ENCODE results near the gene DBF4B. TPM values are rescaled to one million over a fixed set of nuclear protein-coding genes. Genes with fewer than 3 reads are reported as not detected.

DBF4B gene
- total and polyA plus RNA-seq, 2 of the 13 experiments (the other 11 are each of a cell fraction or from before 2014, with no cell fraction given) = 11.7 to 13.2 TPM

GRCh38 chr17:44760474-44761308, 52.2 kb downstream of the DBF4B start (continued):
- TF ChIP-seq FOSL1 (CRISPR knock-in tag; IDR thresholded peaks at IDR 0.05; ENCODE audit: borderline replicate concordance) (no peak), SMC3 (IDR thresholded peaks at IDR 0.05; ENCODE audit: low read length) (no peak)

- TF ChIP-seq ZMYM3 (CRISPR knock-in tag; IDR thresholded peaks at IDR 0.05) = peak; percentile 66
- TF ChIP-seq BCL3 (CRISPR knock-in tag; IDR thresholded peaks at IDR 0.05) = no peak
- TF ChIP-seq ZNF629 (CRISPR knock-in tag; conservative IDR thresholded peaks at IDR 0.05) = peak; percentile 93
- no peak for TF ChIP-seq ZNF143 (CRISPR knock-in tag; IDR thresholded peaks at IDR 0.05)
- TF ChIP-seq ZNF180 (CRISPR knock-in tag; IDR thresholded peaks at IDR 0.05; ENCODE audit: borderline replicate concordance, low read depth) = no peak
- H2AFZ ChIP-seq (ENCODE audit: low read length) = no peak overlapping the region
- CTCF ChIA-PET (ENCODE audit: low intra/inter-chr PET ratio, low total read pairs) = no interaction called here
- H3K9ac ChIP-seq (ENCODE audit: insufficient read depth, low read depth, low read length) = no peak overlapping the region
- H3K27ac ChIP-seq (ENCODE audit: extremely low read length, insufficient read depth, low read length) = no peak overlapping the region
- H3K79me2 ChIP-seq (ENCODE audit: insufficient read depth, low read length) = no peaks in the 10 kb centered on the region
- no peak overlapping the region for H3K4me2 ChIP-seq (ENCODE audit: low read depth, low read length)
- ATAC-seq (no peak), DNase-seq (ENCODE audit: low spot score) (no peak), FAIRE-seq (no peak)
- peaks cover 22 to 62% of the 10 kb centered on the region in 2 experiments for H3K27me3 ChIP-seq (ENCODE audit: control insufficient read depth in 1 of 2, insufficient read depth in 2 of 2, low read length in 2 of 2)
- no peaks in the 10 kb centered on the region for H4K20me1 ChIP-seq (ENCODE audit: insufficient read depth, low read length)
- no peak overlapping the region for H3K4me3 ChIP-seq (replicated peaks in 1 of 3; ENCODE audit: insufficient read depth in 1 of 3, low read depth in 2 of 3, low read length in 3 of 3)
- intact Hi-C loops (cut with micrococcal nuclease; ENCODE audit: unreplicated experiment) = no loop called here
- no peaks in the 10 kb centered on the region for H3K36me3 ChIP-seq (replicated peaks in 1 of 2; ENCODE audit: control insufficient read depth in 1 of 2, insufficient read depth in 2 of 2, low read length in 2 of 2)
- in situ Hi-C loops (cut with HindIII; ENCODE audit: extremely low pct_ligation_motif_present, low pct_unique_long_range_greater_than_20kb) = no loop called here
- no peaks in the 10 kb centered on the region for H3K9me3 ChIP-seq (ENCODE audit: low read length)
- WGBS (ENCODE audit: low lambda C conversion rate) = 26% methylated on average over 16 of the region's 17 CpGs
- no TSS peak for BruUV-seq (replicated peaks)
- POLR2A ChIA-PET = no interaction called here
- H3K4me1 ChIP-seq (ENCODE audit: insufficient read depth, low read length) = peaks cover 18% of the 10 kb centered on the region
Measured at GRCh38 chr17:44761932-44762810, 53.7 kb downstream of the DBF4B start.

Data from HepG2 (cell line).